VCaP (cell line): ENCODE measurements around the gene RBM15.

Experiments
- H3K27ac ChIP-seq: fragments of 450-650 bp; 2 replicates; pipeline ENCODE4 v1.5.1; 2017
- TF ChIP-seq, protein P1 (sequence below): fragments of 450-650 bp; conservative IDR thresholded peaks from 2 replicates; pipeline ENCODE4 v1.5.1; 2017; ENCODE audit warnings: mild to moderate bottlenecking, moderate library complexity

RBM15 gene

DNA sequence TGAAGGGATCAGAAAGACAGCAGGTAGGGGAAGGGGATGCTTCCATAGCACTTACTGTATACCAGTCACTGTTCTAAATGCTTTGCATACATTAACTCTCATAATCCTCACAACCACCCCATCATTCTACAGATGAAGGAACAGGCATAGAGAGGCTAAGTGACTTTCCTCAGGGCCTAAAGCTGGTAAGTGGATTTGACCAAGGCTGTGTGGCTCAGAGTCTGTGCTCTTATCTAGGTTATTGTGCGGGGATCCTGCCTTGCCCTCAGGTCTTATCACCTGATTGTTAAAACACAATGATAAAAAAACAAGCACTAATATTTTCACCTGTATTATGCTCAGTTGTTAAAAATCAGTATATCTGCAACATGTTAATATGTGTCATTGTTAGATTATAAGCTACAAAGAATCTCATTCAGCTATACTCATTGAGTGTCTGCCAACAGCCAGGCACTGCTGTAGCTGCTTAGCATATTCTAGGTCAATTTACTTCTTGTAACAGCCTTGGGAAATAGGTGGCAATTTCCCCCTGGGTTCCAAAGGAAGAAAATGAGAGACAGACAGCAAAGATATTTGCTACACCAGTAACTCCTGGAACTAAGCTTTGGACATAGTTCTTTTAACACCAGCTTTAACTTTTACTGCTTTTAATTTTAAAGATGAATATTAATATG, 38.6 kb upstream of the RBM15 start:
- H3K27ac ChIP-seq, result no peak overlapping the region
- TF ChIP-seq, protein P1, sequence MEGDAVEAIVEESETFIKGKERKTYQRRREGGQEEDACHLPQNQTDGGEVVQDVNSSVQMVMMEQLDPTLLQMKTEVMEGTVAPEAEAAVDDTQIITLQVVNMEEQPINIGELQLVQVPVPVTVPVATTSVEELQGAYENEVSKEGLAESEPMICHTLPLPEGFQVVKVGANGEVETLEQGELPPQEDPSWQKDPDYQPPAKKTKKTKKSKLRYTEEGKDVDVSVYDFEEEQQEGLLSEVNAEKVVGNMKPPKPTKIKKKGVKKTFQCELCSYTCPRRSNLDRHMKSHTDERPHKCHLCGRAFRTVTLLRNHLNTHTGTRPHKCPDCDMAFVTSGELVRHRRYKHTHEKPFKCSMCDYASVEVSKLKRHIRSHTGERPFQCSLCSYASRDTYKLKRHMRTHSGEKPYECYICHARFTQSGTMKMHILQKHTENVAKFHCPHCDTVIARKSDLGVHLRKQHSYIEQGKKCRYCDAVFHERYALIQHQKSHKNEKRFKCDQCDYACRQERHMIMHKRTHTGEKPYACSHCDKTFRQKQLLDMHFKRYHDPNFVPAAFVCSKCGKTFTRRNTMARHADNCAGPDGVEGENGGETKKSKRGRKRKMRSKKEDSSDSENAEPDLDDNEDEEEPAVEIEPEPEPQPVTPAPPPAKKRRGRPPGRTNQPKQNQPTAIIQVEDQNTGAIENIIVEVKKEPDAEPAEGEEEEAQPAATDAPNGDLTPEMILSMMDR, result no peak

- TF ChIP-seq, protein P1, result no peak
- no peak overlapping the region for H3K27ac ChIP-seq
Observed at GRCh38 chr1:110302836-110303235, 36.3 kb upstream of the RBM15 start.

DNA sequence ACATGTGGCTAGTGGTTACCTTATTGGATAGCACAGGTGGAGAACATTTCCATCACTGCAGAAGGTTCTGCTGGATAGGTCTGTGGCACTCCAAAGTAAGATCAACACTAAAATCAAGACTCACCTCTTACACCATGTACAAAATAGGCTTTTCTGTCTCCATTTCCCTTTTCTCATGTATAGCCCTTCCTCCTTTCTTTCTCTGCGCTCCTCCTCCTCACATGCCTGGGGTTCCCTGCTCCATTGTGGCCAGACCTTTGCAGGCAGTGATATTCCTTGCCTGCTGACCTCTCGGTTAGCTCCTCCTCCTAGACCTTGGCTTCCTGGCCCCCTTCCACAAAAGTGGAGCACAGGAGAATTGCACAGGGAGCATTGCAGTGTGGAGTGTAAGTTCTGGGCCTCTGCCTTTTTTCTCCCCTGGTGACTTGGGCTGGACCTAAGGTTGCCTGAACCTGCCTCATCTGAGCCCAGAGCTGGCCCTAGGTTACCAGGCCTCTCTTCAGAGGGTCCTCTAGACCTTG, 33.2 kb upstream of the RBM15 start:
- TF ChIP-seq, protein P1, result no peak
- H3K27ac ChIP-seq, result no peak overlapping the region

- TF ChIP-seq, protein P1, result no peak
- no peak overlapping the region for H3K27ac ChIP-seq
Observed at GRCh38 chr1:110307239-110307974, 31.8 kb upstream of the RBM15 start.

- no peak overlapping the region for H3K27ac ChIP-seq
- TF ChIP-seq, protein P1, result no peak
Observed at GRCh38 chr1:110308247-110308646, 30.9 kb upstream of the RBM15 start.

DNA sequence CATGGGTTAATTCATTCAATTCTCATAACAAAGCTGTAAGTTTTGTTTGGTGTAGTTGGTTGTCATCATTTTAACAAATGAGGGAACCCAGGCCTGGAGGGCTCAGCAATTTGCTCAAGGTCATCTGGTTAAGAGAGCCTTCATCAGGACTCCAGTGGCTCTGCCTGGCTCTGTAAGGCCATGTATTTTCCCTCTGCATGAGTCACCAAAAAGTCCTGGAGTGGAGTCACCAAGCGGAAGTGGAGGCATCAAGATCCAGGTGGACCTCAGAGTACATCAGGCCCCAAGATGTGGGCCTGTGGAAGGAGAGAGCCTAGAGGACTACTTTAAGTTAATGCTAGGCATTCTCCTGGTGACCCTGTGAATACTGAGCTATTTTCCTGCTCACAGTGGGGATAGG, 30.0 kb upstream of the RBM15 start:
- H3K27ac ChIP-seq, result no peak overlapping the region
- TF ChIP-seq, protein P1, result no peak

GRCh38 chr1:110309767-110310166, 29.4 kb upstream of the RBM15 start:
- TF ChIP-seq, protein P1, result no peak
- H3K27ac ChIP-seq, result no peak overlapping the region
